ENCODE measurements around the gene FIS1. TPM values are rescaled to one million over a fixed set of nuclear protein-coding genes. Genes with fewer than 3 reads are reported as not detected.

The FIS1 gene
- total and polyA plus RNA-seq, 5 experiments from 2014 or later: 118 to 235 (median 225) TPM

GRCh38 chr7:101197991-101198390 is 46.9 kb downstream of the FIS1 start:
- Mint-ChIP-seq H3K27ac (no peak overlapping the region), H3K4me1 (peaks cover 2 to 11% (median 7%) of the 10 kb centered on the region in 4 donors), H3K27me3 (peaks cover 9 to 43% (median 22%) of the 10 kb centered on the region in 5 donors), H3K4me3 (no peak overlapping the region), H3K36me3 (no peaks in the 10 kb centered on the region), H3K9me3 (peaks cover 0 to 2% (median 0%) of the 10 kb centered on the region in 9 donors)
- POLR2A ChIA-PET: no interaction called here
- no peak for ATAC-seq
- no peak for DNase-seq

GRCh38 chr7:101195884-101196283 is 49.0 kb downstream of the FIS1 start:
- Mint-ChIP-seq H3K4me3 (no peak overlapping the region), H3K36me3 (no peaks in the 10 kb centered on the region), H3K9me3 (no peaks in the 10 kb centered on the region), H3K4me1 (peaks cover 0 to 5% (median 4%) of the 10 kb centered on the region in 4 donors), H3K27ac (no peak overlapping the region), H3K27me3 (peaks cover 7 to 28% (median 14%) of the 10 kb centered on the region in 5 donors)
- ATAC-seq: no peak
- POLR2A ChIA-PET: no interaction called here
- DNase-seq: no peak

Other genes with a start within 250 kb of the FIS1 start
- gene MUC17, start 225.0 kb downstream of the FIS1 start, total RNA-seq: not detected
- gene MUC17, start 225.0 kb downstream of the FIS1 start, polyA plus RNA-seq: not detected
- 10 to 100 TPM; 67.4 to 67.7 TPM for gene TRIM56, start 159.6 kb downstream of the FIS1 start, total RNA-seq
- 10 to 100 TPM in 2 of 3 donors, 1 to 10 TPM in 1; 3.8 to 17.9 (median 11.4) TPM for gene TRIM56, start 159.6 kb downstream of the FIS1 start, polyA plus RNA-seq
- under 1 TPM in 1 of 2 experiments, not detected in 1; 0.11 TPM for gene SERPINE1, start 118.0 kb downstream of the FIS1 start, total RNA-seq
- gene SERPINE1, start 118.0 kb downstream of the FIS1 start, polyA plus RNA-seq: not detected
- gene AP1S1, start 90.6 kb downstream of the FIS1 start, total RNA-seq: 1 to 10 TPM; 8.0 to 9.9 TPM
- 1 to 10 TPM; 3.3 to 4.6 (median 3.8) TPM for gene AP1S1, start 90.6 kb downstream of the FIS1 start, polyA plus RNA-seq
- not detected for gene VGF, start 79.5 kb downstream of the FIS1 start, total RNA-seq
- gene VGF, start 79.5 kb downstream of the FIS1 start, polyA plus RNA-seq: not detected
- not detected for gene NAT16, start 64.8 kb downstream of the FIS1 start, total RNA-seq
- gene NAT16, start 64.8 kb downstream of the FIS1 start, polyA plus RNA-seq: not detected
- gene MOGAT3, start 44.0 kb downstream of the FIS1 start, total RNA-seq: not detected
- not detected for gene MOGAT3, start 44.0 kb downstream of the FIS1 start, polyA plus RNA-seq
- 10 to 100 TPM; 34.0 to 34.1 TPM for gene PLOD3, start 27.5 kb downstream of the FIS1 start, total RNA-seq
- gene PLOD3, start 27.5 kb downstream of the FIS1 start, polyA plus RNA-seq: 10 to 100 TPM in 2 of 3 donors, 1 to 10 TPM in 1; 8.4 to 12.4 (median 11.1) TPM
- gene ZNHIT1, start 26.9 kb downstream of the FIS1 start, total RNA-seq: 10 to 100 TPM; 31.2 to 33.9 TPM
- 10 to 100 TPM; 50.9 to 66.4 (median 57.4) TPM for gene ZNHIT1, start 26.9 kb downstream of the FIS1 start, polyA plus RNA-seq
- 10 to 100 TPM; 52.3 to 52.7 TPM for gene CLDN15, start 7.3 kb downstream of the FIS1 start, total RNA-seq
- 1 to 10 TPM in 1 of 3 donors, under 1 TPM in 2; 0.21 to 3.2 (median 0.26) TPM for gene CLDN15, start 7.3 kb downstream of the FIS1 start, polyA plus RNA-seq
- gene IFT22, start 76.7 kb upstream of the FIS1 start, total RNA-seq: 1 to 10 TPM; 4.0 to 4.2 TPM
- 1 to 10 TPM; 6.5 to 8.2 (median 8.0) TPM for gene IFT22, start 76.7 kb upstream of the FIS1 start, polyA plus RNA-seq
- not detected for gene COL26A1, start 117.8 kb upstream of the FIS1 start, total RNA-seq
- not detected for gene COL26A1, start 117.8 kb upstream of the FIS1 start, polyA plus RNA-seq

All from naive thymus-derived CD8-positive, alpha-beta T cell (primary cell).